Activated T-cell treated with anti-CD3 and anti-CD28 coated beads for 1 hour (primary cell): ENCODE data around the gene ZNF148.
"Not testable (repeated sequence)": the region's sequence is repeated elsewhere in the genome, so short reads cannot be mapped to it uniquely, and the experiment has no call there.

Experiments
- DNase-seq: peaks from one replicate; pipeline ENCODE4 v3.0.0-alpha.2; 2020; ENCODE audit warnings: low read depth

ZNF148 gene

GRCh38 chr3:125374996-125375941, at the start of gene ZNF148:
Gene ZNF148, minus strand, starts transcription at chr3:125375325. Its CDS starts 61,685 bp downstream, at chr3:125313640.
- peak; percentile 84 for DNase-seq

GRCh38 chr3:125418306-125418705, 43.2 kb upstream of the ZNF148 start:
- no peak for DNase-seq

- no peak for DNase-seq
Measured at GRCh38 chr3:125416235-125416634, 41.1 kb upstream of the ZNF148 start.

DNA sequence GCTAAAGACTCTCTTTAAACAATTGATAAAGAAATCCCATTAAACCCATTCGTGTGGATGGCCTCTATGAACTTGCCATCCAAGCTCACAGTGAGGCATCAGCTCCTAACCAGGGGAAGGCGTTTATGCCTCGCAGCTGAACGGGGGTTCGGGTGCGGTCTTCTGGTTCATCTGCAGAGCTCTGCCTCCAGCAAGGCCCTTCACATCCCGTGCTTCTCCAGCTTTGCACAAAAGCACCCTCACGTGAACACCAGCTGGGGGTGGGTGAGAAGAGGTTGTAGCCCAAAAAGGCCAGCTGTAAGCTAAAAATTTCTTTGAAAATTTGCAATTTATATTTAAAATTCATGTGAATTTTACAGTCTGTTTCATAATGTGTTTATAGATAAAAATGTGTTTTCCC, 39.5 kb upstream of the ZNF148 start:
- no peak for DNase-seq

DNA sequence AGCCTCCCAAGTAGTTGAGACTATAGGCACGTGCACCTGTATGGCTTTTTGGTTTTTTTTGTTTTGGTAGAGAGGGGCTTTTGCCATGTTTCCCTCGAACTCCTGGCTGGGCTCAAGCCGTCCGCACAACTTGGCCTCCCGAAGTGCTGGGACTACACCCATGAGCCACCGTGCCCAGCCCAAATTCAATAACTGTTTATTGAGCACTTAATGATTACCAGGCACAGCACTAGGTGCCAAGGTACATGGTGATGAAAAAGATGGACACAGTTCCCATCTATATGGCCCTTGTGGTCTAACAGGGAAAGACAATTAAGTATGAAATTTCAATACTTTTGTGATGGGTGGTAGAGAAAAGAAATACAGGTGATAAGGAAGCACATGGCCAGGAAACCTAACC, 35.8 kb upstream of the ZNF148 start:
- no peak for DNase-seq

GRCh38 chr3:125406070-125406469, 30.9 kb upstream of the ZNF148 start:
- no peak for DNase-seq

DNA sequence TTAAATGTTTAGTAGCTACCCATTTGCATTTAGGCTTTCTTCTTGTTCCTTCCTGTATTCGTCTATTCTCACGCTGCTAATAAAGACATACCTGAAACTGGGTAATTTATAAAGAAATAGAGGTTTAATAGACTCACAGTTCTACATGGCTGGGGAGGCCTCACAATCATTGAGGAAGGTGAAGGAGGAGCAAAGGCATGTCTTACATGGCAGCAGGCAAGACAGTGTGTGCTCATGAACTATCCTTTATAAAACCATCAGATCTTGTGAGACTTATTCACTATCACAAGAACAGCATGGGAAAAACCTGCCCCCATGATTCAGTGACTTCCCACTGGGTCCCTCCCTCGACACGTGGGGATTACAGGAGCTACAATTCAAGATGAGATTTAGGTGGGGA, 30.4 kb upstream of the ZNF148 start:
- DNase-seq: not testable (repeated sequence)

DNA sequence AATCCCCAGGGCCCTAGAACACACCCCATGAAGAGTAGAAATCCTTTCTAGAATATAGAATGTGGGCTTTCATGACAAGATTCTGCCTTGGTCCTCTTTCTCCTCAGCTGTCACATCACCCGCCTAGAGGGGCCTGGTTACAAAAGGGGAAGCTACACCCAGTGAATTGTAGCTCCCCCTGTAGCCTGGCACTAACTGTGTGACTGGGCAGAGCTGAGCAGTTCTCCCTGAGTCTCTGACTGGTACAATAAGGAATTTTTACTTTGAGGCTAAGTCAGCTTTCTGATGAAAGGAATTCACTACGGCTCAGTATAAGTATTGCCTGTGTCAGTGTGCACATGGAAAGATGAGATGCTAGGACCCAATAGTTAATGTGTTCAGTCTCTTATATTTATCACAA, 28.7 kb upstream of the ZNF148 start:
- DNase-seq: no peak

- no peak for DNase-seq
Measured at GRCh38 chr3:125402639-125403038, 27.5 kb upstream of the ZNF148 start.

- no peak for DNase-seq
Measured at GRCh38 chr3:125401402-125401801, 26.3 kb upstream of the ZNF148 start.

- DNase-seq: no peak
Measured at GRCh38 chr3:125398952-125399351, 23.8 kb upstream of the ZNF148 start.

DNA sequence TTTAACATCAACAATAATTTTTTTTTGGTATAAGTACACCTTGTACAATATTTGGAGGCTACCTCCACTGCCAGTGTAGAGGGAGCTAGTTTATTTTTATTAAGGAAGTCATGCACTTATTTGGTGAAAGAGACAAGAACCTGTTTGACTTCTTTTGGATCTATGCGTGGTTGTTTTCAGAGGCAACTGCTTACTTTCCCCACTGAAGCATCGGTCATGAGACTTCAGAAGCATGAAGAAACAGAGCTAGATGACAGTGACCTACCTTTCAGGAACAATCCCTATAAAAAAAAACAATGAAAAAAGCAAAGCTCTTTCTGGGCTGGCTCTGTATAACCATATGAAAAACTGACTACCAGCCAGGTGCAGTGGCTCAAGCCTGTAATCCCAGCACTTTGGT, 20.0 kb upstream of the ZNF148 start:
- DNase-seq: no peak

GRCh38 chr3:125394406-125394805, 19.3 kb upstream of the ZNF148 start:
- no peak for DNase-seq

GRCh38 chr3:125389282-125389681, 14.2 kb upstream of the ZNF148 start:
- no peak for DNase-seq

DNA sequence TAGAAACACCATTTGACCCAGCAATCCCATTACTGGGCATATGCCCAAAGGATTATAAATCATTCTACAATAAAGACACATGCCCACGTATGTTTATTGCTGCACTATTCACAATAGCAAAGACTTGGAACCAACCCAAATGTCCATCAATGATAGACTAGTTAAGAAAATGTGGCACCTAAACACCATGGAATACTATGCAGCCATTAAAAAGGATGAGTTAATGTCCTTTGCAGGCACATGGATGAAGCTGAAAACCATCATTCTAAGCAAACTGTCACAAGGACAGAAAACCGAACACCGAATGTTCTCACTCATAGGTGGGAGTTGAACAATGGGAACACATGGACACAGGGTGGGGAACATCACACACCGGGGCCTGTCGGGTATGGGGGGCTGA, 13.2 kb upstream of the ZNF148 start:
- not testable (repeated sequence) for DNase-seq

DNA sequence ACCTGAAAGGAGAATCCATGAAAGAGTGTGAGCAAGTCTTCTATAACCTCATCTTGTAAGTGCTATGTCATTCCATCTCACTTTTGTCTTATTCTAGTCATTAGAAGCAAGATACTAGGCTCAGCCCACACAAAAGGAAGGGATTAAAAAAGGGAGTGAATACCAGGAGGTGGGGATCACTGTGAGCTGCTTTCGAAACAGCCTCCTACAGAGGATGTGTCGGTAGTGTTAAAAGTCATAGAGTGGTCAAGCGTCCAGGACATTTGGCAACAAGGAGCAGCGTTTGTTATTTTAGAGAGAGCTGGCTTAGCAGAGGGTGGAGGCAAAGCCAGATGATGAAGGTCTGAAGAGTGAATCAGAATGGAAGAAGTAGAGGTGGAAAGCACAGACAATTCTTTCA, 11.7 kb upstream of the ZNF148 start:
- DNase-seq: no peak

DNA sequence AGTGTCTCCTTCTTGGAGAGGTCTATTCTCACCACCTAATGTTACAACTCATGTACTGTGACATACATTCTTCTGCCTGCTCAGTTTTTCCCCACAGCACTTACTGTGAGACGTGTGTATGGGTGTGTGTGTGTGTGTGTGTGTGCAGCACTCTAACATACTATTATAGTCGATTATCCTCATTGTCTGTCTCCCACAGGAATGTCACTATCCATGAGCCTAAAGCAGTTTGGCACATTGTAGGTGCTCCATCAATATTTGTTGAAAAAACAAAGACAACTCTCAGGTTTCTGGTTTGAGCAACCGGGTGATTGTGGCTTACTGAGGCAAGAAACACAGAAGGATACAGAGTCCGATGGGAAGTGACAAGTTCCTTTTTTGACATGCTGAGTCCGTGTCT, 8.6 kb upstream of the ZNF148 start:
- no peak for DNase-seq

- no peak for DNase-seq
Measured at GRCh38 chr3:125382298-125382697, 7.2 kb upstream of the ZNF148 start.

DNA sequence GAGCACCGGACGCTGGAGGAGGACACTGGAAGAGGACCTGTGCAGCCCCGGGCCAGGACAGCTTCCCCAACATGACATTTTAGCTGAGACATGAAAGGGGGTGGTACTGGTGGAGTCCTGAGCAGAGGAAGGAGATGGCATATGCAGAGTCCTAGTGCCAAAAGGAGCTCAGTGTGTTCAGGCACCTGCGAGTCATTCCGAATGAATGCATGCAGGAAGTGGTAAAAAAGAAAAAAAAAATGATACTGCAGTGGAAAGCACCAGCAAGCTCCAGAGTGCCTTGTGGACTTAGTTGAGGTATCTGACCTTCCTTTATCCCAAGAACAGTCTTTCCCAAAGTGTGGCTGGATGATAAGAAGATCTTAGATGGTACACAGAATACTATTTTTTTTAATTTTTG, 6.6 kb upstream of the ZNF148 start:
- no peak for DNase-seq

DNA sequence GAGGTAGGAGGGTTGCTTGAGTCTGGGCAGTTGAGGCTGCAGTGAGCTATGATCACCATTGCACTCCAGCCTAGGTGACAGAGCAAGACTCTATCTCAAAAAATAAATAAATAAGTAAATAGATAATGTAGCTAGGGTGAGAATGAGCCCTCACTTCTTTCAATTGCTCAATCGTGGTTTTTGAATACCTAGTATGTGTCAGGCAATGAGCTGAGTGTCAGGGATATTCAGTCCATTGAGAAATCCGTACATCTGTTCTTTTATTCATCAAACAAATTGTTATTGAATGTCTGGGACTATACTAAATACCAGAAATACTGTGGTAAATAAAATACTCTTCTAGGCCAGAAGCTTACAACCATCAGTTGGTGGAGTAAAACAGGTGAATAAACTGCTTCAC, 6.2 kb upstream of the ZNF148 start:
- DNase-seq: no peak

DNA sequence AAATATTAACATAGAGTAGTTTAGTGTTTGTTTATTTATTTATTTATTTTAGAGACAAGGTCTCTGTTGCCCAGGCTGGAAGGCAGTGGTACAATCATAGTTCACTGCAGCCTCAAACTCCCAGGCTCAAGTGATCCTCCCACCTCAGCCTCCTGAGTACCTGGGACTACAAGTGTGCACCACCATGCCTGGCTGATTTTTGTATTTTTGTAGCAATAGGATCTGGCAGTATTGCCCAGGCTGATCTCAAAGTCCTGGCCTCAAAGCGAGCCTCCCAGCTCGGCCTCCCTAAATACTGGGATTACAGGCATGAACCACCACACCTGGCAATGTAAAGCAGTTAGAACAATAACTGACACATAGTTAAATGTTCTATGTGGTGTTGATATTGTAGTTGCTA, 4.4 kb upstream of the ZNF148 start:
- no peak for DNase-seq

DNA sequence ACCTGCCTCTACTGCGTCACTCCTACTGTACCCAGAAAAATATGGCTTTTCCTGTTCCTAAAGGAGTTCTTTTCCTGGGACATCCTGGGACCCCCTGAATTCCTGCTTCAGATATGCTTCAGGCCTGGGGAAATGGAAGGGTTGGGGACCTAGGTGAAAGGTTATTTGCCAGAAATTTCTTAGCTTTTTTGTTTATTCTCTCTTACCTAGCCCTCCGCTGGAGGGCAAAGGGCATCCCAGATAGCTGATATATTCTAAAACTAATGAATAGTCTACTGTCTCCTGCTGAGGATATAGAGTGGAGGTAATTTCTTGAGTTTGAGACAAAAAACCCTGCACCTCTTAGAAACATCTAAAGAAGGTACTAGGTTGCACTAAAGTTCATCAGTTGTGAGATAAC, 3.6 kb upstream of the ZNF148 start:
- no peak for DNase-seq

GRCh38 chr3:125375950-125376679, 990 bp upstream of the ZNF148 start:
- DNase-seq: no peak
